Activated CD4-positive, CD25-positive, alpha-beta regulatory T cell treated with anti-CD3 and anti-CD28 coated beads, Interleukin-2, amount 50 U/mL, for 24 hours (primary cell): Measurements from ENCODE around the gene CREB3L2.
A peak's percentile ranks its signal among the peaks of the same experiment; 100 is the strongest.

Experiments
- ATAC-seq, 2 donors: fragments of 150-1000 bp; cut with Tn5 transposase; one replicate each; pipeline ENCODE4 v1.10.0; 2021; ENCODE audit warnings: mild to moderate bottlenecking in 1 of 2, moderate library complexity in 1 of 2

Gene CREB3L2

GRCh38 chr7:137966641-137967142 is 35.2 kb downstream of the CREB3L2 start:
- ATAC-seq = no peak

- no peak for ATAC-seq
These were observed 35.8 kb downstream of the CREB3L2 start for GRCh38 chr7:137965942-137966640.

GRCh38 chr7:137964824-137965545 is 36.9 kb downstream of the CREB3L2 start:
- ATAC-seq = no peak

- no peak for ATAC-seq
These were observed 38.9 kb downstream of the CREB3L2 start for GRCh38 chr7:137962875-137963507.

GRCh38 chr7:137962491-137962874 is 39.4 kb downstream of the CREB3L2 start:
- no peak for ATAC-seq

- ATAC-seq = peak; percentile 79 to 92
These were observed 40.4 kb downstream of the CREB3L2 start for GRCh38 chr7:137961200-137962177.

GRCh38 chr7:137960020-137960419 is 41.9 kb downstream of the CREB3L2 start:
- no peak for ATAC-seq

- ATAC-seq = no peak
These were observed 43.1 kb downstream of the CREB3L2 start for GRCh38 chr7:137958470-137959431.

GRCh38 chr7:137957887-137958286 is 44.0 kb downstream of the CREB3L2 start:
- no peak for ATAC-seq

GRCh38 chr7:137956591-137956990 is 45.3 kb downstream of the CREB3L2 start:
- no peak for ATAC-seq

- ATAC-seq = no peak
These were observed 45.7 kb downstream of the CREB3L2 start for GRCh38 chr7:137956183-137956582.

GRCh38 chr7:137954614-137955013 is 47.3 kb downstream of the CREB3L2 start:
- ATAC-seq = no peak

- no peak for ATAC-seq
These were observed 48.0 kb downstream of the CREB3L2 start for GRCh38 chr7:137953665-137954470.

- no peak for ATAC-seq
These were observed 48.7 kb downstream of the CREB3L2 start for GRCh38 chr7:137953043-137953664.

- ATAC-seq = no peak
These were observed 49.5 kb downstream of the CREB3L2 start for GRCh38 chr7:137952426-137952805.

- ATAC-seq = no peak
These were observed 50.0 kb downstream of the CREB3L2 start for GRCh38 chr7:137951700-137952425.

- ATAC-seq = no peak
These were observed 50.9 kb downstream of the CREB3L2 start for GRCh38 chr7:137950967-137951366.

GRCh38 chr7:137950263-137950621 is 51.6 kb downstream of the CREB3L2 start:
- no peak for ATAC-seq
